ENCODE results near the gene TRMT1. TPM values are rescaled to one million over a fixed set of nuclear protein-coding genes. Genes with fewer than 3 reads are reported as not detected.

The TRMT1 gene
- total and polyA plus RNA-seq, 2 of the 8 experiments (the other 6 are each of a cell fraction or from before 2014, with no cell fraction given) = 77.4 to 99.3 TPM

DNA sequence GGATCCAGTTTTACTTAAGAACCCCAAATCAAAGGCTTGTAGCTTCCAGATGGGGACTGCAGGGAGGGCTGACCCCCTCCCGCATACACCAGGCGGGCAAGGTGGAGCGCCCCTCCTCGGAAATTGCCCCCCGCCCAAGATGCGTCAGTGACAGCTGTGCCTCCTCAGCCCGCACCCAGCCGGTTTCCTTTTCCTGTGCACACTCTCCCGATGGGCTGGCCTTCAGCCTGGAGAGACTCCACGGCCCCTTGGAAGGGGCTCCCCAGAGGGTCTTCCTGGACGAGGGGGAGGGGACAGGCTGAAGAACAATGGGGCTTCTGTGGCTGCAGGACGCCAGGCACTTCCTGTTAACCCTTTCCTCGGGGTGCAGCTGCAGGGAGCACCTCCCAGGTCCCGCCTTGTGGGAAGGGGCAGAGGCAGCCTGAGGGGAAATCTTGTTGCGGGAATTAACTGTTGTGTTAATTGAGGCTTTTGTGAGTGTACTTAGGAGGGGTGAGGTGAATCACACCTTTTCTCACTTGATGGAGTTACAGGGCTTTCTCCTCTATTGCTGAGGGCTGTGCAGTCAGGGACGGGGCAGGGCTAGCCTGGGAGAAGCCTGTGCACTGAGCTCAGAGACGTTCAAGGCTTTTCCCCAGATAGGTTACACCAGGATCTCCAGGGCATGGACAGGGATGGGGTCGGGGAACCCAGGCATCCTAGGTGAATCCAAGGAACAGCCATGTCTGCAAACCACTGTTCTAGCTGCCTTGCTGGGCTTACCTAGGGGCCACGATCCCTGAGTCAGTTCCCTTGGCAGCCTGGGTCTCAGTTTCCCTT lies 48.0 kb upstream of the TRMT1 start:
- H3K9me3 ChIP-seq (ENCODE audit: insufficient read depth in 2 of 2, low read depth in 1 of 2, low read length in 1 of 2) = no peaks in the 10 kb centered on the region
- peak overlapping the region; percentile 99 for H2BK12ac ChIP-seq (ENCODE audit: low read depth, low read length)
- H2AFZ ChIP-seq (ENCODE audit: low read length) = no peak overlapping the region
- H3K79me1 ChIP-seq (ENCODE audit: low read depth, low read length) = no peaks in the 10 kb centered on the region; the same call in 1 of the 2 replicates
- H3K23me2 ChIP-seq (ENCODE audit: low read depth, low read length) = peaks cover 13% of the 10 kb centered on the region; the same call in 1 of the 2 replicates
- H2BK20ac ChIP-seq (ENCODE audit: low read length) = peak overlapping the region; percentile 91
- WGBS, 2 experiments (ENCODE audit: extremely low coverage in 1 of 2, insufficient coverage in 1 of 2, insufficient read length in 1 of 2, insufficient replicate concordance in 2 of 2, low coverage in 1 of 2, low lambda C conversion rate in 2 of 2, missing lambda C conversion rate in 1 of 2) = 5% methylated on average over 18 of the region's 19 CpGs; no CpG with 5 or more reads in 1 of the 2 experiments
- DNase-seq (ENCODE audit: low read depth in 1 of 2, low spot score in 2 of 2) = peak; percentile 89 to 99
- H4K20me1 ChIP-seq (replicated peaks in 1 of 2; ENCODE audit: control insufficient read depth in 1 of 2, insufficient read depth in 2 of 2, low read length in 2 of 2) = no peaks in the 10 kb centered on the region
- H4K91ac ChIP-seq (replicated peaks; ENCODE audit: insufficient read length, low read length) = peak overlapping the region; percentile 90
- peak overlapping the region; percentile 90 for H4K8ac ChIP-seq (ENCODE audit: extremely low read depth, insufficient read depth, low read length)
- no peaks in the 10 kb centered on the region for H3K36me3 ChIP-seq (ENCODE audit: control insufficient read depth in 2 of 4, insufficient read depth in 4 of 4, low read length in 3 of 4)
- H3K4me1 ChIP-seq (replicated peaks in 1 of 4; ENCODE audit: control insufficient read depth in 3 of 4, insufficient read depth in 4 of 4, low read length in 3 of 4) = peaks cover 18 to 34% (median 20%) of the 10 kb centered on the region in 4 experiments
- 0 out of 2 replicates have a peak overlapping the region, but pooled peaks have one; percentile 19 for H2BK15ac ChIP-seq (ENCODE audit: low read length)
- H3K4me2 ChIP-seq (ENCODE audit: insufficient read depth in 1 of 2, low read depth in 2 of 2, low read length in 2 of 2) = peak overlapping the region; percentile 82 to 95
- H3K4me3 ChIP-seq (ENCODE audit: extremely low read depth in 1 of 4, insufficient read depth in 2 of 4, low read depth in 3 of 4, low read length in 4 of 4) = peak overlapping the region; percentile 7 to 62 (median 46)
- H4K5ac ChIP-seq (ENCODE audit: insufficient read length, low read depth, low read length) = peak overlapping the region; percentile 88
- H2BK5ac ChIP-seq (ENCODE audit: low read depth, low read length) = peak overlapping the region; percentile 99
- H3K79me2 ChIP-seq (ENCODE audit: control insufficient read depth in 1 of 2, insufficient read depth in 2 of 2, low read length in 2 of 2) = no peaks in the 10 kb centered on the region
- H3K9ac ChIP-seq (replicated peaks in 1 of 4; ENCODE audit: extremely low read depth in 1 of 4, low read depth in 3 of 4, low read length in 3 of 4) = peak overlapping the region in 3 of 4 experiments; percentile 55 to 74 (median 68); a peak in 6 of 7 replicates
- H3K14ac ChIP-seq (ENCODE audit: insufficient read length) = no peak overlapping the region
- ChIA-PET CTCF (ENCODE audit: partially characterized antibody) (interaction anchor here (0.7 to 5.2 kb wide), 8 partner anchors 10 to 154 kb away, joined by 3 to 34 read pairs (median 4); no protein-coding TSS in a partner anchor), POLR2A (ENCODE audit: partially characterized antibody) (interaction anchor here (0.5 to 12.0 kb wide), 28 partner anchors 9 to 896 kb away, joined by 3 to 530 read pairs (median 5); partner anchors contain the start of genes CACNA1A, IER2, NACC1 and STX10)
- H3K4ac ChIP-seq (replicated peaks; ENCODE audit: insufficient read length, low read depth, low read length) = peak overlapping the region; percentile 86
- no peak for FAIRE-seq
- peak overlapping the region; percentile 75 for H3K56ac ChIP-seq (replicated peaks; ENCODE audit: insufficient read length, low read depth, low read length)
- H3K27ac ChIP-seq (ENCODE audit: low read depth, low read length) = peak overlapping the region; percentile 95
- peak overlapping the region; percentile 45 for H2BK120ac ChIP-seq (replicated peaks; ENCODE audit: low read depth, low read length)
- no peaks in the 10 kb centered on the region for H3K27me3 ChIP-seq (replicated peaks in 1 of 4; ENCODE audit: control insufficient read depth in 3 of 4, extremely low read depth in 1 of 4, insufficient read depth in 3 of 4, low read length in 3 of 4)
- H3K18ac ChIP-seq (ENCODE audit: extremely low read depth, low read length) = peak overlapping the region; percentile 99
- H3K23ac ChIP-seq (ENCODE audit: insufficient read length) = no peak overlapping the region
- peak overlapping the region; percentile 88 for H2AK5ac ChIP-seq (ENCODE audit: low read depth, low read length)
- TF ChIP-seq, protein P1, sequence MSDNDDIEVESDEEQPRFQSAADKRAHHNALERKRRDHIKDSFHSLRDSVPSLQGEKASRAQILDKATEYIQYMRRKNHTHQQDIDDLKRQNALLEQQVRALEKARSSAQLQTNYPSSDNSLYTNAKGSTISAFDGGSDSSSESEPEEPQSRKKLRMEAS (IDR thresholded peaks at IDR 0.05) = peak; percentile 73
- TF ChIP-seq EP300 (IDR thresholded peaks at IDR 0.05; ENCODE audit: borderline replicate concordance in 1 of 2, low read depth in 2 of 2, low read length in 2 of 2) (peak; percentile 20 to 92; a peak in 2 of 3 replicates), ASH2L (IDR thresholded peaks at IDR 0.05; ENCODE audit: low read length) (peak; percentile 76), TAF1 (IDR thresholded peaks at IDR 0.05; ENCODE audit: low read depth, low read length) (peak; percentile 63), SIRT6 (IDR thresholded peaks at IDR 0.05; ENCODE audit: low read length) (peak; percentile 86), BACH1 (IDR thresholded peaks at IDR 0.05; ENCODE audit: low read length) (peak; percentile 82), KDM5A (IDR thresholded peaks at IDR 0.05; ENCODE audit: low read length) (no peak), JUN (IDR thresholded peaks at IDR 0.05; ENCODE audit: low read depth, low read length) (no peak), SUZ12 (IDR thresholded peaks at IDR 0.05; ENCODE audit: low read length) (no peak), POLR2AphosphoS5 (IDR thresholded peaks at IDR 0.05; ENCODE audit: low read depth, low read length) (peak; percentile 75), MAFK (IDR thresholded peaks at IDR 0.05; ENCODE audit: low read depth, low read length) (peak; percentile 7; the same call in 1 of the 2 replicates), POLR2A (IDR thresholded peaks at IDR 0.05; ENCODE audit: control extremely low read depth in 1 of 2, low read depth in 2 of 2, low read length in 2 of 2) (peak; percentile 41 to 65; a peak in 2 of 3 replicates)

Data from H1 (cell line).